ENCODE results near the gene HAL. TPM values are rescaled to one million over a fixed set of nuclear protein-coding genes. Genes with fewer than 3 reads are reported as not detected.

HAL gene
- total RNA-seq, 4 donors from 2014 or later, result 0.29 to 1.1 TPM; not detected in 2

DNA sequence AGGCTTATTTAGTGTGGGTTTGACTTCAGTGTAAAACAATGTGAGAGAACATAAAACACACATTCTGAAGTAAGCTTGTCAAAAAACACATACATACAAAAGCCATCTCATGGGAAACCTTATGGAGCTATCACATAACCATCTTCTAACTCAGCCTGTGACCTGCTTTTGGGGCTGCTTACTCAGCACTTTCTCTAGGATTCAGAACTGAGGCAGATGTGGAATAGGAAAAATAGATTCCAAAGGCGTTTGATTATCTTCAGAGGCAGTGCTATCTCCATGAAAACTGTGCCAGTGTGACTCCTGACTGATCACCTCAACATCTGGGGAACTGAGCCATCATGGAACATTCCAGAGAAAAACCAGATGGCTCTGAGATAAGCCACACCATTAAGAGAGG lies 13.5 kb downstream of the HAL start:
- TF ChIP-seq POLR2A (IDR thresholded peaks at IDR 0.05), result no peak
- TF ChIP-seq CTCF (IDR thresholded peaks at IDR 0.05), result no peak
- Histone ChIP-seq H3K9me3 (no peaks in the 10 kb centered on the region), H3K27ac (no peak overlapping the region), H3K4me3 (no peak overlapping the region), H3K36me3 (no peaks in the 10 kb centered on the region), H3K27me3 (no peaks in the 10 kb centered on the region), H3K4me1 (no peaks in the 10 kb centered on the region)
- no peak for DNase-seq
- intact Hi-C loops (cut with DNase I; ENCODE audit: low total_unique reads), result no loop called here

- intact Hi-C loops (cut with DNase I; ENCODE audit: low total_unique reads), result no loop called here
- H3K27ac ChIP-seq, result no peak overlapping the region
- H3K4me1 ChIP-seq, result no peaks in the 10 kb centered on the region
- no peaks in the 10 kb centered on the region for H3K36me3 ChIP-seq
- TF ChIP-seq POLR2A (IDR thresholded peaks at IDR 0.05), result no peak
- TF ChIP-seq CTCF (IDR thresholded peaks at IDR 0.05), result no peak
- H3K4me3 ChIP-seq, result no peak overlapping the region
- H3K27me3 ChIP-seq, result no peaks in the 10 kb centered on the region
- DNase-seq, result no peak
- H3K9me3 ChIP-seq, result no peaks in the 10 kb centered on the region
Measured at GRCh38 chr12:95980437-95980836, 15.7 kb downstream of the HAL start.

DNA sequence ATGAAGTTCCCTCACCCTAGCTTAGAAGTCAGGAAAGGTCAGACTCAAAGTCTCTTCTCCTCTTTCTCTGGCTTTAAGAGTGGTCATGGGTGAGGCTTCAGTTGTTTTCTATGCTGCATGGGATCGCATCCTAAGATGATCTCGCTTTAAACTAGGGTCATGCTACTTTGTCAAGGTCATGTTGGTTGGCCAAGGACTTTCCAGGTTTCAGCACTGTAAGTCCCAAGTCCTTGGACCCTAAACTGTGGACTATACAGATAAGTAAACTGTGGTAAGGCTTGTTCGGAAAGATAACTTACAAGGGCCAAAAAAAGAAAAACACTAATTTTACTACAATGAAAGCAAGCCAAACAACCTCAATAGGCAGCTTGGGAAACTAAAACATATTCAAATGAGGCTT lies 17.4 kb downstream of the HAL start:
- Histone ChIP-seq H3K4me1 (no peaks in the 10 kb centered on the region), H3K4me3 (no peak overlapping the region), H3K36me3 (no peaks in the 10 kb centered on the region), H3K27ac (no peak overlapping the region), H3K27me3 (no peaks in the 10 kb centered on the region), H3K9me3 (no peaks in the 10 kb centered on the region)
- DNase-seq, result no peak
- TF ChIP-seq CTCF (IDR thresholded peaks at IDR 0.05), result no peak
- TF ChIP-seq POLR2A (IDR thresholded peaks at IDR 0.05), result no peak
- intact Hi-C loops (cut with DNase I; ENCODE audit: low total_unique reads), result no loop called here

- DNase-seq, result no peak
- no peaks in the 10 kb centered on the region for H3K27me3 ChIP-seq
- no peaks in the 10 kb centered on the region for H3K4me1 ChIP-seq
- intact Hi-C loops (cut with DNase I; ENCODE audit: low total_unique reads), result no loop called here
- H3K36me3 ChIP-seq, result no peaks in the 10 kb centered on the region
- H3K9me3 ChIP-seq, result no peaks in the 10 kb centered on the region
- no peak for TF ChIP-seq POLR2A (IDR thresholded peaks at IDR 0.05)
- no peak for TF ChIP-seq CTCF (IDR thresholded peaks at IDR 0.05)
- no peak overlapping the region for H3K27ac ChIP-seq
- no peak overlapping the region for H3K4me3 ChIP-seq
Measured at GRCh38 chr12:95978351-95978750, 17.8 kb downstream of the HAL start.

DNA sequence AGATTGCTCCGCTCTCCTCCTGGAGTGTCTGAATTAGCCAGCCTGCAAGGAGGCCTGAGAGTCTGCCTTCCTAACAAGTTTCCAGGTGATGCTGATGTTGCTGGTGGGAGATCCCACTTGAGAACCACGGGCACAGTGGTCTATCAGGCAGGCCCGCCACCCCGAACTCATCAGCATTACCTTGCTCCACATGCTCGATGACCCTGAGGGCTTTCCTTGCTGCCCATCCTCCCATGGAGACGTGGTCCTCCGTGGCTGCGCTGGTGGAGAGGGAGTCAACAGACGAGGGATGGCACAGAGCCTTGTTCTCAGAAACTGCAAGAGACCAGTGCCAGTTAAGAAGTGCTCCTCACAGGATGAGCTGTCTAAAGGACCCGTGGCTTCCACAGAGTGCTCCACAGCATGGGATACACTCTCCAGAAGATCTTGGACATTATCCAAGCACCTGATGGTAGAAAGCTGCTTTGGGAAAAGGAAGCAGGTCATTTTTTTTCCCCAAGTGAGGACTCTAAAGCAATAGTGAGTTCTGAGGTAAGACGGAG lies 18.3 kb downstream of the HAL start:
- intact Hi-C loops (cut with DNase I; ENCODE audit: low total_unique reads), result no loop called here
- Histone ChIP-seq H3K9me3 (no peaks in the 10 kb centered on the region), H3K4me3 (no peak overlapping the region), H3K36me3 (no peaks in the 10 kb centered on the region), H3K27me3 (no peaks in the 10 kb centered on the region), H3K27ac (no peak overlapping the region), H3K4me1 (no peaks in the 10 kb centered on the region)
- no peak for DNase-seq
- TF ChIP-seq CTCF (IDR thresholded peaks at IDR 0.05), result no peak
- TF ChIP-seq POLR2A (IDR thresholded peaks at IDR 0.05), result no peak
